ENCODE results near the gene PLEKHD1.
"Not testable (repeated sequence)": the region's sequence is repeated elsewhere in the genome, so short reads cannot be mapped to it uniquely, and the experiment has no call there.

- not testable (repeated sequence) for TF ChIP-seq CTCF (IDR thresholded peaks at IDR 0.05); EZH2 (IDR thresholded peaks at IDR 0.05; ENCODE audit: borderline replicate concordance, insufficient read depth, low read depth, low read length, poor library complexity, severe bottlenecking)
These were observed 6.5 kb upstream of the PLEKHD1 start for GRCh38 chr14:69478055-69478454.

Measured in B cell (primary cell).